PC-3 (cell line): ENCODE measurements around the gene DMD.

Source experiments
- EZH2phosphoT487 ChIP-seq: fragments of 300-600 bp; sonication (generic); IDR thresholded peaks from 2 replicates; pipeline ENCODE4 v1.6.1; 2018; ENCODE audit warnings: mild to moderate bottlenecking, antibody characterized with exemption, low read length, borderline replicate concordance
- TF ChIP-seq, protein P1 (sequence below): fragments of 300-600 bp; sonication (generic); conservative IDR thresholded peaks from 2 replicates; pipeline ENCODE4 v1.5.1; 2017; ENCODE audit warnings: antibody characterized with exemption, low read depth, mild to moderate bottlenecking, low read length

DNA sequence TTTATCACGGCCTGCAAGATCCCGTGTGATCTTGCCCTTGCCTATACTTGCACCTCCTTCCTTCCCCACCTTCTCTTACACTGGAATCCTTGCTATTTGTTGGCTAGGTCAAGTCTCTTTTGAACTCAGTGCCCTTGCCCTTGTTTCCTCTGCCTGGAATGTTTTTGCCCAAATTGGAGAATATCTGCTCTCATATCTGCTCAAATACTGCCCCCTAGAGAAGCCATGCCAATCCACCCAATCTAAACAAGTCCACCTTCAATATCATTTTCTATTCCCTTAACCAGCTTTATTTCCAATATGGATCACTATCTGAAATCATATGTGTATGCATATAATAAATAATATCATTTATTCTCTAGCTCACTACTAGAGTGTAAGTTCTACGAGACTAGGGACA is 1095.3 kb downstream of the DMD start:
- TF ChIP-seq, protein P1, sequence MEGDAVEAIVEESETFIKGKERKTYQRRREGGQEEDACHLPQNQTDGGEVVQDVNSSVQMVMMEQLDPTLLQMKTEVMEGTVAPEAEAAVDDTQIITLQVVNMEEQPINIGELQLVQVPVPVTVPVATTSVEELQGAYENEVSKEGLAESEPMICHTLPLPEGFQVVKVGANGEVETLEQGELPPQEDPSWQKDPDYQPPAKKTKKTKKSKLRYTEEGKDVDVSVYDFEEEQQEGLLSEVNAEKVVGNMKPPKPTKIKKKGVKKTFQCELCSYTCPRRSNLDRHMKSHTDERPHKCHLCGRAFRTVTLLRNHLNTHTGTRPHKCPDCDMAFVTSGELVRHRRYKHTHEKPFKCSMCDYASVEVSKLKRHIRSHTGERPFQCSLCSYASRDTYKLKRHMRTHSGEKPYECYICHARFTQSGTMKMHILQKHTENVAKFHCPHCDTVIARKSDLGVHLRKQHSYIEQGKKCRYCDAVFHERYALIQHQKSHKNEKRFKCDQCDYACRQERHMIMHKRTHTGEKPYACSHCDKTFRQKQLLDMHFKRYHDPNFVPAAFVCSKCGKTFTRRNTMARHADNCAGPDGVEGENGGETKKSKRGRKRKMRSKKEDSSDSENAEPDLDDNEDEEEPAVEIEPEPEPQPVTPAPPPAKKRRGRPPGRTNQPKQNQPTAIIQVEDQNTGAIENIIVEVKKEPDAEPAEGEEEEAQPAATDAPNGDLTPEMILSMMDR: no peak
- TF ChIP-seq EZH2phosphoT487: no peak
